Stimulated activated CD8-positive, alpha-beta memory T cell treated with anti-CD3 and anti-CD28 coated beads, Interleukin-4, amount 100 ng/mL, for 48 hours (primary cell): ENCODE data around the gene PDCD5.
"Not testable (repeated sequence)": the region's sequence is repeated elsewhere in the genome, so short reads cannot be mapped to it uniquely, and the experiment has no call there.

ENCODE experiments used
- DNase-seq: peaks from one replicate; pipeline ENCODE4 v3.0.0-alpha.2; 2020

The PDCD5 gene, protein sequence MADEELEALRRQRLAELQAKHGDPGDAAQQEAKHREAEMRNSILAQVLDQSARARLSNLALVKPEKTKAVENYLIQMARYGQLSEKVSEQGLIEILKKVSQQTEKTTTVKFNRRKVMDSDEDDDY

GRCh38 chr19:32580901-32581704 is at the start of gene PDCD5:
TSS of gene PDCD5 (plus strand) at chr19:32581190. CDS start at chr19:32581262, 72 bp downstream.
- peak; percentile 96 for DNase-seq

GRCh38 chr19:32532233-32532632 is 48.8 kb upstream of the PDCD5 start:
- DNase-seq, result no peak

GRCh38 chr19:32537580-32537979 is 43.4 kb upstream of the PDCD5 start:
- DNase-seq, result no peak

DNA sequence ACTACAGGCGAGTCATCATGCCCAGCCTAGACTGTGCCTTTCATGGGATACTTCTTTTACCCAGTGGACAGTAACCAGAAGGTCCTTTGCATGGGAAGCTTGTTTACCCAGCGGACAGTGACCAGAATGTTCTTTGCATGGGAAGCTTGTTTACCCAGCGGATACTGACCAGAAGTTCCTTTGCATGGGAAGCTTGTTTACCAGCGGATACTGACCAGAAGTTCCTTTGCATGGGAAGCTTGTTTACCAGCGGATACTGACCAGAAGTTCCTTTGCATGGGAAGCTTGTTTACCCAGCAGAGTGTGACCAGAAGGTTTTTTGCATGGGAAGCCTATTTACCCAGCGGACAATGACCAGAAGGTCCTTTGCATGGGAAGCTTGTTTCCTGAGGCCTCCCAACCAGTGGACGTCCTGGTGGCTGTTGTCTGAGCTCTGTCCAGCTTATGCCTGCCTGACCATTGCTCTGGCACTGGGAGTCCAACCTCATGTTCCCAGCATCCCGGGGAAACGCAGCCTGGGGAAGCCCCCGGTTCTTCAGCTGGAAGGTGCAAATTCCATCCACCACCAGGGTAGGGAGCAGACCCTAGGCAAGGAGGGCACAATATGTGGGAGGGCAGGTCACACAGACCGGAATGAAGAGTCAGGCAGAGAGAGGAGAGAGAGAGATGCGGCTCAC is 41.6 kb upstream of the PDCD5 start:
- no peak for DNase-seq

DNA sequence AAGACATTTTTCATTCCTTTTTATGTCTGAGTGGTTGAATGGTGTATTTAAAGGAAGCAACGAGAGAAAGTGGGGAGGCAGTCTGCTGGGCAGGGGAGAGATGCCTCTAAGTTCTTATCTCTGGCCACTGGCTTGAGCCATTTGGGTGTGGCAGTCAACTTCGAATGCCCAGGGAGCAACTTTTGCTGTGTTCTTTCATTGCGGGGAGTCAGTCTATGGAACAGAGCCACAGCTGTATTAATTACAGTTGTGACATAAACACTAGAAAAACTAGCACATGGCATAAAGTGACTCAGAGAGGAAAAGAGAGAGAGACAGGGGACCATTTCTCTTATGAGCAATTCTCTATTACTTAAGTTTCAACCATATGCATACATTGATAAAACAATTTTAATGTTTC is 40.4 kb upstream of the PDCD5 start:
- DNase-seq, result no peak

DNA sequence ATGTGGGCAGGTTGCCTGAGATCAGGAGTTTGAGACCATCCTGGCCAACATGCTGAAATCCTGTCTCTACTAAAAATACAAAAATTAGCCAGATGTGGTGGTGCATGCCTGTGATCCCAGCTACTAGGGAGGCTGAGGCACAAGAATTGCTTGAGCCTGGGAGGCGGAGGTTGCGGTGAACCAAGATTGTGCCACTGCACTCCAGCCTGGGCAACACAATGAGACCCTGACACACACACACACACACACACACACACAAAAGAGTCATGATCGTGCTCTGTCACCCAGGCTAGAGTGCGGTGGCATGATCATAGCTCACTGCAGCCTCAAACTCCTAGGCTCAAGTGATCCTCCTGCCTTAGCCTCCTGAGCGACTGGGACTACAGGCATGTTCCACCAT is 39.6 kb upstream of the PDCD5 start:
- not testable (repeated sequence) for DNase-seq

GRCh38 chr19:32542477-32543108 is 38.4 kb upstream of the PDCD5 start:
- DNase-seq, result no peak

DNA sequence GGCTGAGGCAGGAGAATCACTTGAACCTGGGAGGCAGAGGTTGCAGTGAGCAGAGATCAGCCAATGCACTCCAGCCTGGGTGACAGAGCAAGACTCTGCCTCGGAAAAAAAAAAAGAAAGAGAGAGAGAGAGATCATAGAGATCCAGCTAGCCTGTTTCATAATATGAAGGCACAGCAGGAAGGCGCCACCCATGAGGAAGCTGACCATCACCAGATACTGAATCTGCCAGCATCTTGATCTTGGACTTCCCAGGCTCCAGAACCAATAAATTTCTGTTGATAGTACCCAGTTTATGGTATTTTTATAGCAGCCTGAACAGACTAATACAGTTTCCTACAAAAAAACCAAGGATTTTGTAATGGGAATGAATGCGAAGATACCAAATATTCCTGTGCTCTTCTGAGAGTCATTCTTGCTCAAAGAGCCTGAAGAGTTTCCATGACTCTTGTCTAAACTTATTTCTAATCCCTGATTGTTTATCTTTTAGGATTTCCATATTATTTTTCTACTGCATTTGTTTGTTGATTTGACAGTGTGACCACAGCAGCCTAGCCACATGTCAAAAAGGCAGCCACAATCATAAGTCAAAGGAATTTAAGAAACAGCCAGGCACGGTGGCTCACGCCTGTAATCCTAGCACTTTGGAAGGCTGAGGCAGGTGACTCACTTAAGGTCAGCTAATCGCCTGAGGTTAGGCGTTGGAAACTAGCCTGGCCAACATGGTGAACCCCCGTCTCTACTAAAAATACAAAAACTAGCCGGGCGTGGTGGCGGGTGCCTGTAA is 37.7 kb upstream of the PDCD5 start:
- DNase-seq, result no peak

GRCh38 chr19:32544917-32545316 is 36.1 kb upstream of the PDCD5 start:
- DNase-seq, result no peak

DNA sequence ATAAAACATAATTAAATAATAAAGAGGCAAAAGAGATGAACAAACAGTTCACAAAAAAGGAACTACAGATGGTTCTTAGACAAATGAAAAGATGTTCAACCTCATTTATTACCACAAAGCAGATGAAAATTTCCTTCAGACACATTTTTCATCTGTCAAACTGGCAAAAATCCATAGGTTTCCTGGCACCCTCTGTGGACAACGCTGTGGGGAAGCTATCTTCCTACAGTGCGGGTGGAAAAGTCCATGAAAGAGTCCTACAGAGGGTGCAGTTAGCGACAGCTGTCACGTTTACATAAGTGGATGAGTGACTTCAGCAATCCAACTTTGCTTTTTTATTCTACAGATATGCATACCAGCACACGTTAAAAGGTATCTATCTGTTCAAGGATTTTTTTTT is 30.3 kb upstream of the PDCD5 start:
- no peak for DNase-seq

DNA sequence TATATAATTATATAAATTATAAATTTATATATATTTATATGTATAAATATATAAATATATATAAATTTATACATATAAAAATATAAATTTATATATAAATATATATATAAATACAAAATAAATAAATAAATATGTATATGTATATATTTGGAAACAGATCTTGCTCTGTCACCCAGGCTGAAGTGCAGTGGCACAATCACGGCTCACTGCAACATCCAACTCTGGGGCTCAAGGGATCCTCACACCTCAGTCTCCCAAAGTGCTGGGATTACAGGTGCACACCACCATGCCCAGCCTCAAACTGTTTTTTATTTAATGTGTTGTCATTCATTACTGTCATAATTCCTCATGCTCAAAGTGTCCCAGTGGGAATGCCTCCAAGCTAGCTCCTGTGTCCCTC is 25.2 kb upstream of the PDCD5 start:
- no peak for DNase-seq

GRCh38 chr19:32558607-32559228 is 22.3 kb upstream of the PDCD5 start:
- DNase-seq, result no peak

DNA sequence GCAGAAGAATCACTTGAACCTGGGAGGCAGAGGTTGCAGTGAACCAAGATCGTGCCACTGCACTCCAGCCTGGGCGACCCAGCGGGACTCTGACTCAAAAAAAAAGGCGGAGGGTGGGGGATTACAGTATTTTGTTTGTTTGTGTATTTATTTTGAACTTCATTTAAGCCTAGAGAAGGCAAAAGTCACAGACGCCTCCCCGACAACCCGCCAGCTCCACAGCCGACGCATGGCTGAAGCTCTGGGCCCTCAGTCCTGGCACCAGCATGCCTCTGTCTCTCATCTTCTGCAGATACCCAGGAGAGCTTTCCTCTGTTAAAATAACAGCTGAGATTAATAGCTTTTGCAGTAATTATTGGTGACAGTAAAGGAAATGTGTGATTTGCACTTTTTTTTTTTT is 17.2 kb upstream of the PDCD5 start:
- no peak for DNase-seq

DNA sequence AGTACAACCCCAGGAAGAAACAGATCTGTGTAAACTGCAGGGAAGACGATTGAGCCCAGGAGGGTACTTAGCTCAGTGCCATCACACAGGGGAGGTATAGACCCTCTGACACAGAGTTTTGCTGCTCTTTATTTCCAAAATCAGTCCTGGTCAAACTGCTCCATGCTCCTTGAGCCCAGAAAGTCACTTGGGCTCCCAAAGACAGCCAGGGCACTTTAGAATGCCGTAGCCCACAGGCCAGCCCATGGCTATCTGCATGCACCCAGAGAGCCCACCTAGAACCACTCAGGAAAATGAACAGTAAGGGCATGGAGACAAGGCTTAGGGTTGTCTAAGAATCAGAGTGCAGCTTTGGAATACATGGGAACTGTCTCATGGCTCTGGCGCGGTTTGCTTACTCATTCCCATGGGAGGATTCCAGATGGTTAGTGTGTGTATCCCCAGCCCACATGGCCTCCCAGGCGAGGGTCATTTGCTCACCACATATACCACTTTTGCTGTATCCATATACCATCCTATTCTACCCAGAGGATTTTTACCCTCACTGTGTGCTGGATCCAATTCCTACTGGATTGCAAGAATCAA is 14.7 kb upstream of the PDCD5 start:
- DNase-seq, result no peak

DNA sequence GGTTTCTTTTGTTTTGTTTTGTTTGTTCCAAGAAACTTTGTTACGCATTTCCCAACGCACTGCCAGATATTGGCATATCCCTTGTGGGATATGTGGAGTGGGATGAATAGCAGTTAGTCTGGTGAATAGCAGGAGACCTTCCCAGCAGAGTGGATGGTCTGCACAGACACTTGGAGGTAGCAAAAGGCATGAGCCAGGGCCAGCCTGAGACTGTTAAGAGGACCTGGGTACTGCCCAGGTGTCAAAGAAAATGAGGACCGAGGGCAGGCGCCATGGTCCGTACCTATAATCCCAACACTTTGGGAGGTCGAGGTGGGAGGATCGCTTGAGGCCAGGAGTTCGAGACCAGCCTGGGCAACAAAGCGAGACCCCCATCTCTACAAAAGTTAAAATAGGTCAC is 13.5 kb upstream of the PDCD5 start:
- DNase-seq, result no peak

DNA sequence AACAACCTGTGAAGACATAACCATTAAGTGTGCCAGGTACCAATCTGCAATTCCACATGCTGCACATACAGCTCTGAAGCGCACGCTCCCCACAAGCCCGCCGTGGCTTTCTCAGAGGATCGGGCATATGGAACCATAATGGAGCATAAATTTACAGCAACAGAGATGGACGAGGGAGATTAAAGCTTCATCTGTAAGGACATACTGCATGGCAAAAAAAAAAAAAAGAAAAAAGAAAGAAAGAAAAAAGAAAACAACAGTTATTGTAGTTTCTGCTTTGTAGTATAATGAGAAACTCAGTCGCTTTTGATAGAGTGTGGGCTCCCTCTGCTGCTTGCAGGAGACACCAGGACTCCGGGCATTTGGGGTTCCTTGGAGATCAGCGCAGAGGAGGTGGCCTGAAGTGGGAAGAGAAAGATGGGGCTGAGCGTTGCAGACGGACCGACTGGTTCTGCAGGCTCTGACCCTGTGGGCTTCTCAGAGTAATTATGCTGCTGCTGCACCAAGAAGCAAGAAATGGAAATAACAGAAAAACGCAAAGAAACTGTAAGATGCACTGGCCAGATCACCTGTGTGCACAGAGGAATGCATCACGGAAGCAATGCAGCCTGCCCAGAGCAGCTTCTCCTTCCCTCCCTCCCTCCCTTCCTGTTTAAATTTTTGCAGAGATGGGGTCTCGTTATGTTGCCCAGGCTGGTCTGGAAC is 10.8 kb upstream of the PDCD5 start:
- DNase-seq, result peak; percentile 56

DNA sequence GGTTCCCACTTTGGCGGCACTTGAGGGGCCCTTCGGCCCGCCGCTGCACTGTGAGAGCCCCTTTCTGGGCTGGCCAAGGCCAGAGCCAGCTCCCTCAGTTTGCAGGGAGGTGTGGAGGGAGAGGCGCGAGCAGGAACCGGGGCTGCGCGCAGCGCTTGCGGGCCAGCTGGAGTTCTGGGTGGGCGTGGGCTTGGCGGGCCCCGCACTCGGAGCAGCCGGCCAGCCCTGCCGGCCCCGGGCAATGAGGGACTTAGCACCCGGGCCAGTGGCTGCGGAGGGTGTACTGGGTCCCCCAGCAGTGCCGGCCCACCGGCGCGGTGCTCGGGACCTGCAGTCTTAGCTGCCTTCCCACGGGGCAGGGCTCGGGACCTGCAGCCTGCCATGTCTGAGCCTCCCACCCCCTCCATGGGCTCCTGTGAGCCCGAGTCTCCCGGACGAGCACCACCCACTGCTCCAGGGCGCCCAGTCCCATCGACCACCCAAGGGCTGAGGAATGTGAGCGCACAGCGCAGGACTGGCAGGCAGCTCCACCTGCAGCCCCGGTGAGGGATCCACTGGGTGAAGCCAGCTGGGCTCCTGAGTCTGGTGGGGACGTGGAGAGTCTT is 9.4 kb upstream of the PDCD5 start:
- not testable (repeated sequence) for DNase-seq

GRCh38 chr19:32572700-32573491 is 8.1 kb upstream of the PDCD5 start:
- peak; percentile 27 for DNase-seq

GRCh38 chr19:32573492-32573794 is 7.5 kb upstream of the PDCD5 start:
- DNase-seq, result no peak

- no peak for DNase-seq
Observed at GRCh38 chr19:32576790-32577189, 4.2 kb upstream of the PDCD5 start.
